Measurements from ENCODE around the gene DGKH.
"Not testable (repeated sequence)": the region's sequence is repeated elsewhere in the genome, so short reads cannot be mapped to it uniquely, and the experiment has no call there.

The DGKH gene

GRCh38 chr13:42041684-42042035 is 6.8 kb upstream of the DGKH start:
- peak; percentile 35 for DNase-seq

GRCh38 chr13:42043676-42044075 is 4.8 kb upstream of the DGKH start:
- DNase-seq: no peak

- DNase-seq: no peak
Observed at GRCh38 chr13:42046448-42046847, 2.0 kb upstream of the DGKH start.

- peak; percentile 61 for DNase-seq
Observed at GRCh38 chr13:42047561-42048341, 697 bp upstream of the DGKH start.

GRCh38 chr13:42048684-42049453 is 421 bp downstream of the DGKH start:
- peak; percentile 74 for DNase-seq

- DNase-seq: no peak
Observed at GRCh38 chr13:42049454-42049813, 986 bp downstream of the DGKH start.

- DNase-seq: no peak
Observed at GRCh38 chr13:42054798-42055499, 6.5 kb downstream of the DGKH start.

- DNase-seq: no peak
Observed at GRCh38 chr13:42055500-42056085, 7.1 kb downstream of the DGKH start.

GRCh38 chr13:42056146-42056545 is 7.7 kb downstream of the DGKH start:
- no peak for DNase-seq

GRCh38 chr13:42056583-42056982 is 8.1 kb downstream of the DGKH start:
- no peak for DNase-seq

- DNase-seq: no peak
Observed at GRCh38 chr13:42057918-42058530, 9.6 kb downstream of the DGKH start.

GRCh38 chr13:42061943-42062342 is 13.5 kb downstream of the DGKH start:
- no peak for DNase-seq

- DNase-seq: no peak
Observed at GRCh38 chr13:42063105-42063504, 14.7 kb downstream of the DGKH start.

GRCh38 chr13:42064259-42064658 is 15.8 kb downstream of the DGKH start:
- peak; percentile 26 for DNase-seq

GRCh38 chr13:42064966-42065365 is 16.5 kb downstream of the DGKH start:
- DNase-seq: no peak

- no peak for DNase-seq
Observed at GRCh38 chr13:42065414-42065813, 17.0 kb downstream of the DGKH start.

GRCh38 chr13:42066542-42066941 is 18.1 kb downstream of the DGKH start:
- DNase-seq: peak; percentile 93

GRCh38 chr13:42068886-42069285 is 20.4 kb downstream of the DGKH start:
- no peak for DNase-seq

GRCh38 chr13:42070599-42070998 is 22.2 kb downstream of the DGKH start:
- DNase-seq: not testable (repeated sequence)

- not testable (repeated sequence) for DNase-seq
Observed at GRCh38 chr13:42071179-42071578, 22.7 kb downstream of the DGKH start.

GRCh38 chr13:42071672-42072419 is 23.4 kb downstream of the DGKH start:
- no peak for DNase-seq

GRCh38 chr13:42073683-42074082 is 25.2 kb downstream of the DGKH start:
- no peak for DNase-seq

Data from fibroblast of skin of abdomen (primary cell).